NCI-H187 (cell line): ENCODE results near the gene SLC35G6.
"Not testable (repeated sequence)": the region's sequence is repeated elsewhere in the genome, so short reads cannot be mapped to it uniquely, and the experiment has no call there.

ENCODE experiments used
- DNase-seq, 2 experiments: peaks; one replicate each; lab custom pipeline; 2025; lab: John Stamatoyannopoulos, UW

SLC35G6 gene

DNA sequence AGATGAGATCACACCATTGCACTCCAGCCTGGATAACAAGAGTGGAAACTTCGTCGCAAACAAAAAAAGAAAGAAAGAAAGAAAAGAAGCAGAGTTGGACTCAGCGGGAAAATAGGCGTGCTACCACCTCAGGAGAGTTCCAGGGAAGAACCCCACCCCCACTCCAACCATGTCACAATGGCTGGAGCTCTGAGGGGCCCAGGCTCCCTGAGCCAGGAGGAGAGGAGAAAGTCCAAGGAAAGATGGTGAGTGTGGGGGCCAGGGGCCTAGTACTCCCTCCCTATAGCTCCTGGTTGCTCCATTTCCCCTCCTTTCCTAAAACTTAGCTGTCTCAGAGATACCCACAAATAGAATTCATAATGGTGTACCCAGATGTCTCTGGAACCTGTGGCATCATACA lies at the start of gene SLC35G6:
TSS of gene SLC35G6 (plus strand) at position 172 of the 400 bp plus-strand sequence. CDS start at position 243, 71 bp downstream.
- DNase-seq, result not testable (repeated sequence)

GRCh38 chr17:7432296-7432695 lies 49.0 kb upstream of the SLC35G6 start:
- DNase-seq, result no peak

- no peak for DNase-seq
Observed at GRCh38 chr17:7435676-7436555, 45.3 kb upstream of the SLC35G6 start.

DNA sequence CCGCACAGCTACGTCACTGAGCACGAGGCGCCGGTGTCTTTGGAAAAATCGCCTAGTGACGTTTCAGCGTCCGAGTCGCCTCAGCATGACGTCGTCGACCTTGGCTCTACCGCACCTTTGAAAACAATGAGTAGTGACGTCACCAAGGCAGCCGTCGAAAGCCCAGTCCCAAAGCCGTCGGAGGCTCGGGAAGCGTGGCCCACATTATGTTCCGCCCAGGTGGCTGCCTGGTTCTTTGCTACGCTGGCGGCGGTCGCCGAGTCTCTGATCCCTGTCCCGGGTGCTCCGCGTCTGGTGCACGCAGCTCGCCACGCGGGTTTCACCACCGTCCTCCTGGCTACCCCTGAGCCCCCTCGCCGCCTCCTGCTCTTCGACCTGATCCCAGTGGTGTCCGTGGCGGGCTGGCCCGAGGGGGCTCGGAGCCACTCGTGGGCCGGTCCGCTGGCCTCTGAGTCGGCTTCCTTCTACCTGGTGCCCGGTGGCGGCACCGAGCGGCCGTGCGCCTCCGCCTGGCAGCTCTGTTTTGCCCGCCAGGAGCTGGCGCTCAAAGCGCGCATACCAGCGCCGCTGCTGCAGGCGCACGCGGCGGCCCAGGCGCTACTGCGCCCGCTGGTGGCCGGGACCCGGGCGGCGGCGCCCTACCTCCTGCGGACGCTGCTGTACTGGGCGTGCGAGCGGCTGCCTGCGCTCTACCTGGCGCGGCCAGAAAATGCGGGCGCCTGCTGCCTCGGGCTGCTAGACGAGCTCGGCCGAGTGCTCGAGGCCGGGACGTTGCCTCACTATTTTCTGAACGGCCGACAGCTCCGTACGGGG lies 44.5 kb upstream of the SLC35G6 start:
- peak; percentile 27 to 42 for DNase-seq

- no peak for DNase-seq
Observed at GRCh38 chr17:7437369-7437863, 43.8 kb upstream of the SLC35G6 start.

- no peak for DNase-seq
Observed at GRCh38 chr17:7437950-7438614, 43.2 kb upstream of the SLC35G6 start.

DNA sequence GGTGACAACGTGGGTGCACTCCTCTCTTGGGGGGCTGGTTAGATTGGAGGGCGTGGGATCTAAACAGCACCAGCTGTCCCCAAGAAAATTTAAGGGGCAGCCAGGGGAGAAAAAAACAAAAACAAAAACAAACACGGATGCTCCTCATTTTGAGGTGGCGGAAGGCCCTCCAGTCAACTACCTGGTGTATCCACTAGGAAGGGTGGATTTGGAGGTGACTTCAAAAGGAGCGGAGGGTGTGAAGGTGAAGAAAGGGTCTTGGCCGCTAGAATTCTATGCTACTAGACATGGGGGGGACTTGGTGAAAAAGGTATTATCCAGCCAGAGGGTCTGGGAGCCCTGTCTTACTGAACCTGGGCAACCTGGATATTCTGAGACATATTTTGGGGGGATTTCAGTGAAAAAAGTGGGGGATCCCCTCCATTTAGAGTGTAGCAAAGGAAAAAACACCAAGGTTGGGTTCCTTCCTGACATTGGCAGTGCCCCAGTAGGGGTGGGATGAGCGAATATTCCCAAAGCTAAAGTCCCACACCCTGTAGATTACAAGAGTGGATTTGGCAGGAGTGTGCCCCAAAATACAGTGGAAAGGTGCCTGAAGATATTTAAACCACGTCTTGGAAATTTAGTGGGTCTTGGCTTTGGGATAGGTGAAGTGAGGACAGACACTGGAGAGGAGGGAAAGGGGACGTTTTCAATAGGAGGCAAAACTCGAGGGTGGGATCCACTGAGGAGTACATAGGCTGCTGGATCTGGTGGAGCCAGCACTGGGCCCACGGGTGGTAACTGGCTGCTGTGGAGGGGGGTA lies 42.4 kb upstream of the SLC35G6 start:
- no peak for DNase-seq

GRCh38 chr17:7439462-7440112 lies 41.7 kb upstream of the SLC35G6 start, which contains the start of gene FGF11:
TSS of gene FGF11 (plus strand) at chr17:7439512. CDS start at chr17:7439621, 109 bp downstream.
- no peak for DNase-seq

DNA sequence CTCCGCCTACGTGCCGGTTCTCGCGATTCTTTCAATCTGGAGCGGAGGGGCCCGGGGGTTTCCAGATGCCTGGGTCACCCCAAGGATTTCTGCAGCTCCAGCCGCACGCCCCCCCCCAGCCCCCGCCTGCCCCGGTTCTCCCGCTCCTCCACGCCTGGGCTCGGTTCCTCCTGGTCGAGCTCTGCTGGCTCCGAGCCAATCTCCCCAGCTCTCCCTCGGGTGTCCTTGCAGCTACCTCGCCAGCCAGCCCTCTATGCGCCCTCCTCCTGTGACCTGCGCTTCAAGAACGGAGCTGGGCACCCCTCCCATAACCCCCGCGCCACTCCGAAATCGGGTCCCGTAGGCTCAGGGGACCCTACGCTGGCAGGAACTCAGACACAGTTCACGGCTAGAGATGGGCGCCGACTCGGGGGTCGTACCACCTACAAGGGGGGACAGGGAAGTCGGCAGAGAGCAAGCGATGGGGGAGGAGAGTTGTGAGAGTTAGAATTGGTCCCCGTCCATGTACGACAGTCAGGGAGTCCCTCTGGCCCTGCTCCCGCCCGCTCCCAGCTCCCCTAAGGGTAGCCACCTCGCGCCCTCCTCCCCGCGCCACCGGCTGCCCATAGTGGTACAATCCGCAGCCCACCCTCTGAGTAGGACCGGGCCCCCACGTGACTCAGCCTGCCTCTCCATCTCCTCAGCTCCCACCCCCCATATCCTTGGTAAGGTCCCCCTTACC lies 41.0 kb upstream of the SLC35G6 start:
- DNase-seq, result no peak

DNA sequence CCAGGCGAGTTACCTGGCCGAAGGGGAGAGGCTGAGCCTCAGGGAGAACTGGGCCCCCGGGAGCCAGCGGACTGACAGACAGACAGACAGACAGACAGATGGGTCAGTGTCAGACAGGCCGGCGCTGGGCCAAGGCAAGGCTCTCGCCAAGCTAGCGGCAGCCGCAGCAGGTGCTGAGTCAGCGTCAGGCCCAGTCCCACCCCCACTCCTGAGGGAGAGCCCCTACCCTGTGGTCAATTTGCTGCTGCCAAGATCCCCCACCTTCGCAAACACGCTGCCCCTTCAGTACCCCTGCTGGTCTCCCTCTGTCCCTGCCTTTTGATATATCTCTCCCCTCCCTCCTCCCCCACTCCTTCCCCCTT lies 40.4 kb upstream of the SLC35G6 start:
- no peak for DNase-seq

DNA sequence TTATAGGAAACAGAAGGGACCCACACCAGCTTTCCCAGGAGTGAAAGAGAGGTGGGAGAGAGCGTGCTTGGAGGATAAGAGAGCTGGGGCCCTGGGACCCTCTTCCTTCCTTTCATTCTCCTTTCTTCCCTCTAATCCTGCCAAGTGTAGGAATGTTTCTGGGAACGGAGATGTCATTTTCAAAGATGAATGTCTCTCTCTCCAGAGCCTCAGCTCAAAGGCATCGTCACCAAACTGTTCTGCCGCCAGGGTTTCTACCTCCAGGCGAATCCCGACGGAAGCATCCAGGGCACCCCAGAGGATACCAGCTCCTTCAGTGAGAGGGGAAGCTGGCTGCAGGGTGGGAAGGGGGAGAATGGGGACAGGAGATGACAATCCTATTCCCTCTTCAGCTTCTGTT lies 40.0 kb upstream of the SLC35G6 start:
- DNase-seq, result no peak

- no peak for DNase-seq
Observed at GRCh38 chr17:7442142-7442541, 39.1 kb upstream of the SLC35G6 start.

DNA sequence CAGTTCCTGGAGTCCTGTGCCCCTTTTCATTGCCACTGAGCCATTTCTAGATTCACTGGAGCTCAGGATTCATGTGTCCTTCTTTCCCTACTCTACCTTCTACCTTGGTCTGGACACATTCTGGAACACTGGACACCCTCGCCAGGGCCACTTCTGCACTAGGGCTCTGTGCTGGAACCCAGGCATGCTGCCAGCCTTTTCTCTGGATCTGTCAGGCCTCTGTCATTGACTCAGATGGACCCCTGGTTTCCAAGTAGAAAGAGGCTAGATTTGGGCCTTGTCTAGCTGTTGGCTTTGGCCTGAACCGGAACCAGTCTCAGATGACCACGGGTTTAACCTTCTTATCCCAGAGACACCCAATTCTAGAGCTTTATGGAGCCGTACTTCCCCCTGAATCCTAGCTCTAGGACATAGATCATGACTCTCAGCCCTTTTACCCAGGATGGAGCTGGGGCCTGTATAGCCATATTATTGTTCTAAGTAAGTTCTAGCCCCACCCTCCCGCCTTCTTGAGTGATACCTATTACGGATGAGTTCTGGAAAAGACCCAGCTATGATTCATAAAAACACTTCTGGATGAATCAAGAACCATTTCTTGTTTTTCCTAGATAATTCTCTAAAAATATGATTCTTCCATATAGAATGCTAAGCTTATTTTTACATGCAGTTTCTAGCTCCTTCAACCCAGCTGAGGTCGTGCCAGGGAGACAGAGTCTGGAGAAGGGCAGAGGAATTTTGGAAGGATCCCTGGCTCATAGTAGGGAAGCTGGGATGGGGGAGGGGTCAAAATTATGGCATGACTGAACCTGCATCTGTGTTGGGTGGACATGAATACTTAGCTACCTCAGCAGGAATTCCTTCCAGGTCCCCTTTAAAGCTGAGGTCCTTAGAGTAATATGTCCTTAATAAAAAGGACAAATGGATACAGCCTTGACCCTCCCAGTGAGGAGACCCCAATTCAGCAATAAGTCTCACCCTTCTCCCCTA lies 37.5 kb upstream of the SLC35G6 start:
- no peak for DNase-seq

- DNase-seq, result no peak
Observed at GRCh38 chr17:7444682-7445618, 36.3 kb upstream of the SLC35G6 start, which contains the start of gene CHRNB1. TSS of gene CHRNB1 (plus strand) at chr17:7445061. CDS start at chr17:7445128, 67 bp downstream.

DNA sequence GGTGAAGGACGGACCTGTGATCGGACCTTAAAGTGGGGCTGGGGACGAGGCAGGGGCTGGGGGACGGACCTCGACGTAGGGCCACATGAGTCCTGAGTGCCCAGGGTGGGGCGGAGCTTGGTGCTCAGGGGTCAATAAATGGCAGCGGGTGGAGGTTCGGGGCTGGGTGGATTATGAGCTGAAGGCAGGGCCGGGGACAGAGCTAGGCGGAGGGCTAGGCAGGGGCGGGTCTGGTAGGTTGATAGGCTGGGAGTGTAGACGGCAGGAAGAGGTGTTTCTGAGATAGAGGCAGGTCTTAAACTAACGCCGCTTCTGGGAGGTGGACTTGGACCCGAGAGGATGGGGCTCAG lies 35.7 kb upstream of the SLC35G6 start:
- DNase-seq, result no peak

DNA sequence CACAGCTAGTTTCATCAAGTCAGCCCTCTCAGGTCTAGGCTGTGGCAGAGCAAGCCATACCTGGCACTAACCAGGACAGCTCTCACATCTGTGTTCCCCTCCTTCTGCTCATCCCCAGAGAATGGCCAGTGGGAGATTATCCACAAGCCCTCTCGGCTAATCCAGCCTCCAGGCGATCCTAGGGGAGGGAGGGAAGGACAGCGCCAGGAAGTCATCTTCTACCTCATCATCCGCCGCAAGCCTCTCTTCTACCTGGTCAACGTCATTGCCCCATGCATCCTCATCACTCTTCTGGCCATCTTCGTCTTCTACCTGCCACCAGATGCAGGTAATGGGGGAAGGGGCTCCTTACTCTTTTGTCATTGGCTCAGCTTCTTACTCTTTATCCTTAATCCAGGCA lies 32.8 kb upstream of the SLC35G6 start:
- no peak for DNase-seq

DNA sequence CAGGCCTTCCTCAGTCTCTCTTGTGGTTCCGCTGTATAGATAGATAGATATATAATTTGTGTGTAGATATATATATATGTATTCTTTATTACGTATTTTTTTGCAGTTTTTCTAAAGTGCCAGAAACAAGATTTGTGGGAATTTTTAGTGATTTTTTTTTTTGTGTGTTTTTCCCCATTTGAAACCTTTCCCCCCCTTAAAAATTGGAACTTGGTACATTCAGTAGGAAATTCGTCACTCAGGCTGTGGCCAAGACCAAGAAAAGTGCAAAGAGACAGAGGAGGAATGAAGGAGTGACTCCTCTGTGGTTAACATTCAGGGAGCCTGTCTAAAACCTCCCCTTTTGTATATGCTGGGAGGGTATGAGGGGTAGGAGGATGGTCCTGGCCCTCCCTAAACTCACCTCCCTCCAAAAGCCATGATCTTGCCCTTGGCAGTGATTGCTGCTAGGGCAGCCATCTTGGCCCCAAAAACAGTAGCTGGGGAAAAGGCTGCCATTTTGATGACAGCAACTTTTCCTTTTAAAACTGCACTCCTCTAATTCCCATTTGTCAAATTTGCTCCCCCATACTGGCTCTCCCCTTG lies 21.2 kb upstream of the SLC35G6 start:
- DNase-seq, result no peak
